ENCODE results near the gene NR5A1. TPM values are rescaled to one million over a fixed set of nuclear protein-coding genes. Genes with fewer than 3 reads are reported as not detected.

The NR5A1 gene
- total and polyA plus RNA-seq, 2 donors = not detected

- Histone ChIP-seq H3K4me3 (ENCODE audit: low read depth, low read length) (no peak overlapping the region), H3K27ac (ENCODE audit: low read depth) (no peak overlapping the region), H3K36me3 (ENCODE audit: insufficient read depth) (no peaks in the 10 kb centered on the region), H3K4me1 (ENCODE audit: insufficient read depth) (no peaks in the 10 kb centered on the region)
- WGBS = 85% methylated on average over 9 of the region's 9 CpGs
- DNase-seq (ENCODE audit: extremely low spot score) = no peak
Observed at GRCh38 chr9:124510650-124511425, 3.6 kb upstream of the NR5A1 start.

DNA sequence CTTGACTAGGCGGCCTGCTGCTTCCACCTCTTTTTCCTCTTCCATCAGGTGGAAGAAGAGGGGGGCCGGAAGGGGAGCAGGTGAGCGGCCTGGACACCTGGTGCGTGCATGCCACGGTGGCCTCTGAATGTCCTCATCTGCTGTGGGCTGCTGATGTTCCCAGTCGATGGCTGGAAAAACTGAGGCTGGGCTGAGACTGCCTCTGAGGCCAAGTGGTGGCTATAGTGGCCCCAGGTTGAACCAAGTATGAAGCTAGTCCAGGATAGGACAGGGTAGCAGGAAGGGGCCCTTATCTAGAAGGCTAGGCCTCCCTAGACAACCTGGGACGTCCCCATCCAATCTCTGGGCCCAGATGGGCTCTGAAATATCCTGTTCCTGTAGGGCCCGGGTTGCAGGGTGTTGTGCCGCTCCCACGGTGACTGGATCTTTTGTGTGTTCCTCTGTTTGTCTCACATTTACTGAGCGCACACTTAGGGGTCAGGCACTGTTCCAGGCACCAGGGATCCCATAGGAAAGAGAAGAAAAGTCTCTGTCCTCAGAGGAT is 753 bp upstream of the NR5A1 start:
- DNase-seq (ENCODE audit: extremely low spot score) = no peak
- 92% methylated on average over 11 of the region's 11 CpGs for WGBS
- Histone ChIP-seq H3K4me1 (ENCODE audit: insufficient read depth) (no peaks in the 10 kb centered on the region), H3K27ac (ENCODE audit: low read depth) (no peak overlapping the region), H3K36me3 (ENCODE audit: insufficient read depth) (no peaks in the 10 kb centered on the region), H3K4me3 (ENCODE audit: low read depth, low read length) (no peak overlapping the region)

DNA sequence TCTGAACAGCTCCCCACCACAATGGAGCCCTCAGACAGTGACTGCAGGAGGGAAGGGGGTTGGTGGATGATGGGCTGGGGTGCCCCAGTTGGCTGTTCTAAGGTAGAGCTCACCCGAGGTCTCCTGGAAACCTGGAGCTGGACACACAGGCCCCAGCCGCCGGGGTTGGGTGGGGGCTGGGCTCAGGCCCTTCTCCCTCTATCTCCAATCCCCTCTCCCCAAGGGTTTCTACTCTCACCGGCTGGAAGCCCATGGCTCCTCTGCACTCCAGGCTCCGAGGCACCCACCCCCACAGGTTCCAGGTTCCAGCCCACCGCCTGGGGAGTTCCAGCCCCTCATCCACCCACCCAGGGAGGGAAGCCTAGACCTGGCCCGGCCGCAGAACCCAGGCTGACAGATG is 766 bp downstream of the NR5A1 start:
- Histone ChIP-seq H3K36me3 (ENCODE audit: insufficient read depth) (no peaks in the 10 kb centered on the region), H3K27ac (ENCODE audit: low read depth) (no peak overlapping the region), H3K4me3 (ENCODE audit: low read depth, low read length) (no peak overlapping the region), H3K4me1 (ENCODE audit: insufficient read depth) (no peaks in the 10 kb centered on the region)
- 81% methylated on average over 8 of the region's 8 CpGs for WGBS
- no peak for DNase-seq (ENCODE audit: extremely low spot score)

GRCh38 chr9:124505901-124506346 is 1.3 kb downstream of the NR5A1 start:
- Histone ChIP-seq H3K27ac (ENCODE audit: low read depth) (no peak overlapping the region), H3K36me3 (ENCODE audit: insufficient read depth) (no peaks in the 10 kb centered on the region), H3K4me3 (ENCODE audit: low read depth, low read length) (no peak overlapping the region), H3K4me1 (ENCODE audit: insufficient read depth) (no peaks in the 10 kb centered on the region)
- 85% methylated on average over 19 of the region's 19 CpGs for WGBS
- DNase-seq (ENCODE audit: extremely low spot score) = no peak

DNA sequence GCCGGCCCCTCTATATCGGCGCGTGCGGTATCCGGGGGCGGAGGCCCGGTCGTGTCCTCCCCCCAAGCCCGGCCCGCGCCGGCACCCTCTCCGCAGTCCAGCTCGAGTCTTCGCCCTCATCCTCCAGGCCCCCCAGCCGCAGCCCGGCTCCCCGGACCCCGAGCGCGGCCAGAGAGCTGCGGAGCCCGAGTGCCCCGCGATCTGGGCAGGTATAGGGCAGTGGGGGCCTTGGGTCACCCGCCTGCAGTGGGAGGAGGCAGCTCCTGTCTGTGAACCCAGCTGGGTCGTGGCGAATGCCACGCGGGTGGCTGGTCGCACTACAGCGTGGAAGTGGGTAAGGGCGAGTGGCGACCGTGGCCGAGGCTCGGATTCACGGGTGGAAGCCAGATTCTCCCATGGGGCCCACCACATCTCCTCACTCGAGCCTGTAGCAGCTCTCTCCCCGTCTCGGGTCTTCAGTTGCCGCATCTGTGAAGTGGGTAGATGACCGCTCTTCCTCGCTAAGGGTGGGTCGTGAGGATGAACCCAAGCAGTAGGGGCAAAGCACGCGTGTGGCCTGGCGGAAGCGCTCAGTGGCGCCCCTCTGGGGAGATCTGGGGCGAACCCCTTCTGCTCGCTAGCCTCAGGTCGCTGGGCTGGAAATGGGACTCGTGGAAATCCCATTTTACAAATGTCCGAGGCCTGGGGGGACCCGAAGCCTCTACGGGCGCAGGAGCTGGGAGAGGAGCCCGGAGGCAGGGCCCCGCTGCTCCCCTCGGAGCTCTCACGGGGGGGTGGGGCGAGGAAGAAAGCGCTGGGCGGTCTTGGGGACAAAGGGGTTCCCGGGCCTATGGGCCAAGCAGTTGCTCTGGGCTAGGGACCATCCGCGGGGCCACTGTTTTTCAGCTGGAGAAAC is 1.9 kb downstream of the NR5A1 start:
- Histone ChIP-seq H3K4me3 (ENCODE audit: low read depth, low read length) (peak overlapping the region; percentile 34), H3K4me1 (ENCODE audit: insufficient read depth) (no peaks in the 10 kb centered on the region), H3K27ac (ENCODE audit: low read depth) (no peak overlapping the region), H3K36me3 (ENCODE audit: insufficient read depth) (no peaks in the 10 kb centered on the region)
- WGBS = 23% methylated on average over 69 of the region's 69 CpGs
- no peak for DNase-seq (ENCODE audit: extremely low spot score)

- under 1% methylated on average over 76 of the region's 81 CpGs for WGBS
- Histone ChIP-seq H3K27ac (ENCODE audit: low read depth) (no peak overlapping the region), H3K36me3 (ENCODE audit: insufficient read depth) (no peaks in the 10 kb centered on the region), H3K4me1 (ENCODE audit: insufficient read depth) (no peaks in the 10 kb centered on the region), H3K4me3 (ENCODE audit: low read depth, low read length) (peak overlapping the region; percentile 34)
- DNase-seq (ENCODE audit: extremely low spot score) = no peak
Observed at GRCh38 chr9:124504530-124505005, 2.6 kb downstream of the NR5A1 start.

DNA sequence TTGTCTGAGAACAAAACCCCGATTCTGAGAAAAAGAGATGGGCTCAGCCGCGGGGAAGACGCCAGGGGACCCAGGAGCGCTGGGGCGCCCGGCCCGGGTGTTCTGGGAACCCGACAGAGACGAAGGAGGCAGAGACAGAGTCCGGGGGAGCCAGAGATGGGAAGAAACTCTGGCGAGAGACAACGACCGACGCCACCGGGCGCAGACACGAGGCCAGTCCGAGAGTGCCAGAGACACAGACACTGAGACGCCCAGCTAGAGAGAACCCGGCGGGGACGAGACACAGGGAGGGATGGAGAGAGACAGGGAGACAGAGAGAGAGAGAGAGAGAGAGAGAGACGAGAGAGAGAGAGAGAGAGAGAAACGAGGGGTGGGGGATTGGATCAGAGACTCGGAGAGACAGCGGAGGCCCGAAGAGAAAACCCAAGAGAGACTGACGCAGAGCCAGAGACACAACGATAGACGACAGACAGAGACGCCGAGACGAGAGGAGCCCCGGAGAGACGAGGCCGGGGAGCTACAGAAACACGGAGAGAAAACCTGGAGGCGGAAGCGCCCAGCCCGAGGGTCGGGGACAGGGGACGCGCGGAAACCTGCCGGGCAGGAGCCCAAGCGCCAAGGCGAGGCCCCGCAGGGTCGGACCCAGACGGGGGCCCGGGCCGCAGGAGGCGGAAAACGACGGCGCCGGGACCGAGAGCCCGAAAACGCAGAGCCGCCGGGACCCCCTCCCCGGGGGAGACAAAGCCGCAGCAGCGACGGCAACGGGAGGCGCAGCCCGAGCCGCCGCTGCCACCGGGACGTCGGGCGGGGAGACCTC is 3.3 kb downstream of the NR5A1 start:
- Histone ChIP-seq H3K36me3 (ENCODE audit: insufficient read depth) (no peaks in the 10 kb centered on the region), H3K4me1 (ENCODE audit: insufficient read depth) (no peaks in the 10 kb centered on the region), H3K4me3 (ENCODE audit: low read depth, low read length) (peak overlapping the region; percentile 34), H3K27ac (ENCODE audit: low read depth) (no peak overlapping the region)
- no peak for DNase-seq (ENCODE audit: extremely low spot score)
- 2% methylated on average over 76 of the region's 76 CpGs for WGBS

- no peak for DNase-seq (ENCODE audit: extremely low spot score)
Observed at GRCh38 chr9:124502711-124503702, 4.2 kb downstream of the NR5A1 start.

DNA sequence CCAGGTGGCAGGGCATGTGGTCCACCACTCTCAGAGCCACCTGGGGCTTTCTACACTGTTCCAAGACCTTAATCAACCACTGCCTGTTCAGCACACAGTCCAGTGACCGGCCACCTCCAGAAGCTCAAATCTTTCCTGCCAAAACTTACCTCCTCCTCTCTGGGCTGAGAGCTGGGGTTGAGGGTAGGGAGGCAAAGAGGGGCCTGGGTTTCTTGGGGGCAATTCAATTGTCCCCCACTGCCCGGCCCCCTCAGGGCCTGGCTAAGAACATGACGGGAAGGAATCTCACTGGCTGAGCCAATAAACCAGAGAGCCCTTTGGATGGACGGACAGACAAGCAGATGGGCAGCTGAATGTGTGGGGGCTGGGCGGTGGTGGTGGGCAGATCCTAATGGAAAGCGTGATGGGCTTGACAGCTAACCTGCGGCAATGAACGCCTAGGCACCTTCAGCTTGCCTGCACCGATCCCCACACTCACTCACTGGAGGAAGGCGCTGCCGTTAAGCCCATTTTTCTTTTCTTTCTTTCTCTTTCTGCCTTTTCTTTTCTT is 5.4 kb downstream of the NR5A1 start:
- Histone ChIP-seq H3K36me3 (ENCODE audit: insufficient read depth) (no peaks in the 10 kb centered on the region), H3K4me1 (ENCODE audit: insufficient read depth) (no peaks in the 10 kb centered on the region), H3K4me3 (ENCODE audit: low read depth, low read length) (no peak overlapping the region), H3K27ac (ENCODE audit: low read depth) (no peak overlapping the region)
- 62% methylated on average over 11 of the region's 11 CpGs for WGBS
- no peak for DNase-seq (ENCODE audit: extremely low spot score)

More at GRCh38 chr9:124502711-124503702, 4.2 kb downstream of the NR5A1 start:
- Histone ChIP-seq H3K4me3 (ENCODE audit: low read depth, low read length) (no peak overlapping the region), H3K36me3 (ENCODE audit: insufficient read depth) (no peaks in the 10 kb centered on the region), H3K27ac (ENCODE audit: low read depth) (no peak overlapping the region), H3K4me1 (ENCODE audit: insufficient read depth) (no peaks in the 10 kb centered on the region)
- WGBS = 8% methylated on average over 96 of the region's 96 CpGs

DNA sequence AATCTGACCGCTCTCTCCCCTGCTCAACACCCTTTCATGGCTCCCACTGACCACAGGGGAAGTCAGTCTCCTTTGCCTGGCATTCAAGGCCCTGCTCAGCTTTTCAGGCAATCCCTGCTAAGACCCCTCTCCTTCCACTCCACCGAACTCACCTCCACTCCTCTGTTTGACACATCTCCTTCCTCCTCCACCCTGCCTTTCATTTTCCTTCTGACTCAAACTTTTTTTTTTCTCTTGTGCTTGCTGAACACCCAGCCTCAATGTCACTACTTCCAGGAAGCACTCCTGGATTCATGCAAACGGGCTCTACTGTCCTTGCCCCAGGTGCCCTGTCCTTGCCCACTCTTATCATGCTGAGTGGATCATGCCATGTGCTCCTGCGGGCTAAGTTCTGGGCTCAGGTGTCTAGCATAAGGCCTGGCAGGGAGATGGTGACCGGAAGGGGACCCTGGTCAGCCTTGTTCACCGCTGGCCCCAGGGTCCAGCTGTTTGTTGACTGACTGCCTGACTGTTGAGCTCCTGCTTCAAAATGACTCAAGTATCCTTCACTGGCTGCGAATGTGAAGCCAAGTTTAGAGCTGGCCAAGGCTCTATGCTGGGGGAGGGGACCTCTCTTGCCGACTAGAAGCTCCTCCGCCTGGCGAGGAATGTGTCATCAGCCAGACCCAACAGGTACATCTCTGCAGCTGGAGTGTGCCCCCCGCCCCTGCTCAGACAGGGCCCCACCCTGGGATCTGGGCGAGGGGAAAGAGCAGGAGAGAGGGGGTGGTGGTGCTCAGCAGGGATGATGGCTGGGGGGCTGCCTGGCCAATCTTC is 6.2 kb downstream of the NR5A1 start:
- H3K27ac ChIP-seq (ENCODE audit: low read depth) = no peak overlapping the region
- 64% methylated on average over 12 of the region's 12 CpGs for WGBS
- DNase-seq (ENCODE audit: extremely low spot score) = no peak

GRCh38 chr9:124500028-124500795 is 7.0 kb downstream of the NR5A1 start:
- DNase-seq (ENCODE audit: extremely low spot score) = no peak
- WGBS = 89% methylated on average over 40 of the region's 40 CpGs
- Histone ChIP-seq H3K4me3 (ENCODE audit: low read depth, low read length) (no peak overlapping the region), H3K27ac (ENCODE audit: low read depth) (no peak overlapping the region), H3K36me3 (ENCODE audit: insufficient read depth) (no peaks in the 10 kb centered on the region), H3K4me1 (ENCODE audit: insufficient read depth) (no peaks in the 10 kb centered on the region)

More for the DNA sequence above, 6.2 kb downstream of the NR5A1 start:
- H3K36me3 ChIP-seq (ENCODE audit: insufficient read depth) = no peaks in the 10 kb centered on the region
- no peak overlapping the region for H3K4me3 ChIP-seq (ENCODE audit: low read depth, low read length)
- no peaks in the 10 kb centered on the region for H3K4me1 ChIP-seq (ENCODE audit: insufficient read depth)

Measured in urinary bladder (tissue), 4 donors.